ENCODE measurements around the gene RGL2.
A peak's percentile ranks its signal among the peaks of the same experiment; 100 is the strongest.

The RGL2 gene

GRCh38 chr6:33324125-33324524 lies 25.4 kb upstream of the RGL2 start:
- Histone ChIP-seq H3K4me3 (ENCODE audit: low read depth, low read length) (no peak overlapping the region), H3K36me3 (replicated peaks) (peaks cover 18% of the 10 kb centered on the region), H3K27me3 (replicated peaks) (no peaks in the 10 kb centered on the region), H3K27ac (no peak overlapping the region)
- in situ Hi-C loops (cut with HindIII; ENCODE audit: low pct_ligation_motif_present, low sequenced_read_pairs) = no loop called here
- TF ChIP-seq, protein P1, sequence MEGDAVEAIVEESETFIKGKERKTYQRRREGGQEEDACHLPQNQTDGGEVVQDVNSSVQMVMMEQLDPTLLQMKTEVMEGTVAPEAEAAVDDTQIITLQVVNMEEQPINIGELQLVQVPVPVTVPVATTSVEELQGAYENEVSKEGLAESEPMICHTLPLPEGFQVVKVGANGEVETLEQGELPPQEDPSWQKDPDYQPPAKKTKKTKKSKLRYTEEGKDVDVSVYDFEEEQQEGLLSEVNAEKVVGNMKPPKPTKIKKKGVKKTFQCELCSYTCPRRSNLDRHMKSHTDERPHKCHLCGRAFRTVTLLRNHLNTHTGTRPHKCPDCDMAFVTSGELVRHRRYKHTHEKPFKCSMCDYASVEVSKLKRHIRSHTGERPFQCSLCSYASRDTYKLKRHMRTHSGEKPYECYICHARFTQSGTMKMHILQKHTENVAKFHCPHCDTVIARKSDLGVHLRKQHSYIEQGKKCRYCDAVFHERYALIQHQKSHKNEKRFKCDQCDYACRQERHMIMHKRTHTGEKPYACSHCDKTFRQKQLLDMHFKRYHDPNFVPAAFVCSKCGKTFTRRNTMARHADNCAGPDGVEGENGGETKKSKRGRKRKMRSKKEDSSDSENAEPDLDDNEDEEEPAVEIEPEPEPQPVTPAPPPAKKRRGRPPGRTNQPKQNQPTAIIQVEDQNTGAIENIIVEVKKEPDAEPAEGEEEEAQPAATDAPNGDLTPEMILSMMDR (IDR thresholded peaks at IDR 0.05; ENCODE audit: low read depth, low read length, missing control alignments) = no peak
- DNase-seq = no peak

DNA sequence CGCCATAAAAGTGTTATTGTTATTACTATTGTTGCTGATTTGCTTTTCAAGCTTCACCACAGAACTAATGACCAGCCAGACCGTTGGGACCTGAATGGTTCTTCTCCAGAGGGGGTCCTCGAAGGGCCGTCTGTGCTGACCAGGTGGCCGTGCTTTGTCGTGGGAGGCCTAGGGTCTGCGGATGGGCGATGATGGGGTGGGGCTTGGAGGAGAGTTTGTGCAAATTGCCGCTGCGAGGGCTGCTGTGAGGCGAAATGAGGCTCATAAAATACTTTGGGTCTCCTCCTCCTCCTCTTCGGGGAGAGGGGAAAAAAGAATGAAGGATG lies 24.8 kb upstream of the RGL2 start:
- Histone ChIP-seq H3K27me3 (replicated peaks) (no peaks in the 10 kb centered on the region), H3K27ac (no peak overlapping the region), H3K4me3 (ENCODE audit: low read depth, low read length) (peak overlapping the region; percentile 83), H3K36me3 (replicated peaks) (peaks cover 23% of the 10 kb centered on the region)
- in situ Hi-C loops (cut with HindIII; ENCODE audit: low pct_ligation_motif_present, low sequenced_read_pairs) = no loop called here
- TF ChIP-seq, protein P1 (IDR thresholded peaks at IDR 0.05; ENCODE audit: low read depth, low read length, missing control alignments) = no peak
- DNase-seq = no peak

DNA sequence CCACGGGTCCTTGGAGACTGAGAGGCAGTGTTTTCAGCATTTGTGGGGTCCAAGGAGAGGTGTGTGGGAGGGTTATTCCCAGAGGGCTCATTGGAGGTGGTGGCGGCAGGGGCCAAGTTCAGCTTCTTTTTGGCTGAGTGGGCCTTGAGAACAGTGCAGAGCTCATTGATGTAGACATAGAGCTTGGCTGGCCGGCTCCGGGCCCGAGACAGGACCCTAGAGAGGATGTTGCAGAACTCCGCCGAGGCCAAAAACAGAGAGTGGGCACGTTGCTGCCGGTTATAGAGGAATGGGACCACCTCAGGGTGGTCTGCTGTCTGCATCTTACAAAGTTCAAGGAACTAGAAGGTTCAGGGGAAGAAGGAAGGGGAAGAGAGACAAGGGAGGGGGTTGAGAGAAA lies 22.5 kb upstream of the RGL2 start:
- DNase-seq = no peak
- TF ChIP-seq, protein P1 (IDR thresholded peaks at IDR 0.05; ENCODE audit: low read depth, low read length, missing control alignments) = no peak
- peaks cover 25% of the 10 kb centered on the region for H3K36me3 ChIP-seq (replicated peaks)
- peak overlapping the region; percentile 89 for H3K27ac ChIP-seq
- H3K27me3 ChIP-seq (replicated peaks) = no peaks in the 10 kb centered on the region
- in situ Hi-C loops (cut with HindIII; ENCODE audit: low pct_ligation_motif_present, low sequenced_read_pairs) = no loop called here
- H3K4me3 ChIP-seq (ENCODE audit: low read depth, low read length) = peak overlapping the region; percentile 83

GRCh38 chr6:33320315-33321181 lies 21.8 kb upstream of the RGL2 start:
- DNase-seq = peak; percentile 94
- H3K4me3 ChIP-seq (ENCODE audit: low read depth, low read length) = peak overlapping the region; percentile 31
- peaks cover 25% of the 10 kb centered on the region for H3K36me3 ChIP-seq (replicated peaks)
- in situ Hi-C loops (cut with HindIII; ENCODE audit: low pct_ligation_motif_present, low sequenced_read_pairs) = no loop called here
- peak overlapping the region; percentile 89 for H3K27ac ChIP-seq
- no peaks in the 10 kb centered on the region for H3K27me3 ChIP-seq (replicated peaks)
- TF ChIP-seq, protein P1 (IDR thresholded peaks at IDR 0.05; ENCODE audit: low read depth, low read length, missing control alignments) = no peak

GRCh38 chr6:33319939-33320314 lies 21.2 kb upstream of the RGL2 start:
- H3K27ac ChIP-seq = peak overlapping the region; percentile 89
- H3K4me3 ChIP-seq (ENCODE audit: low read depth, low read length) = peak overlapping the region; percentile 20
- H3K27me3 ChIP-seq (replicated peaks) = no peaks in the 10 kb centered on the region
- peaks cover 25% of the 10 kb centered on the region for H3K36me3 ChIP-seq (replicated peaks)
- DNase-seq = no peak
- in situ Hi-C loops (cut with HindIII; ENCODE audit: low pct_ligation_motif_present, low sequenced_read_pairs) = no loop called here
- TF ChIP-seq, protein P1 (IDR thresholded peaks at IDR 0.05; ENCODE audit: low read depth, low read length, missing control alignments) = no peak
